GM10266 (cell line): Measurements from ENCODE around the gene GNL2.

Source experiments
- DNase-seq: peaks from one replicate; pipeline ENCODE4 v3.0.0; 2012; ENCODE audit errors: extremely low spot score
- CTCF ChIP-seq: IDR thresholded peaks from 2 replicates; pipeline ENCODE4 v1.5.1; 2012; ENCODE audit warnings: mild to moderate bottlenecking, low read depth; ENCODE audit not compliant: control insufficient read depth, insufficient read depth; ENCODE audit errors: missing control alignments

GNL2 gene

GRCh38 chr1:37609002-37609401 lies 13.3 kb upstream of the GNL2 start:
- TF ChIP-seq CTCF, result no peak
- no peak for DNase-seq

GRCh38 chr1:37606481-37607263 lies 10.9 kb upstream of the GNL2 start:
- no peak for DNase-seq
- no peak for TF ChIP-seq CTCF

GRCh38 chr1:37605806-37606474 lies 10.2 kb upstream of the GNL2 start:
- DNase-seq, result no peak
- no peak for TF ChIP-seq CTCF

GRCh38 chr1:37605061-37605650 lies 9.4 kb upstream of the GNL2 start:
- DNase-seq, result no peak
- no peak for TF ChIP-seq CTCF

- DNase-seq, result peak; percentile 66
- peak; percentile 66 for TF ChIP-seq CTCF
Observed at GRCh38 chr1:37602750-37603694, 7.3 kb upstream of the GNL2 start.

- no peak for DNase-seq
- TF ChIP-seq CTCF, result no peak
Observed at GRCh38 chr1:37601441-37601840, 5.7 kb upstream of the GNL2 start.
